Measurements from ENCODE around the gene COG7. TPM values are rescaled to one million over a fixed set of nuclear protein-coding genes. Genes with fewer than 3 reads are reported as not detected.
"Not testable (repeated sequence)": the region's sequence is repeated elsewhere in the genome, so short reads cannot be mapped to it uniquely, and the experiment has no call there.

COG7 gene
- total RNA-seq, 1 experiment from 2014 or later = 16.1 TPM

DNA sequence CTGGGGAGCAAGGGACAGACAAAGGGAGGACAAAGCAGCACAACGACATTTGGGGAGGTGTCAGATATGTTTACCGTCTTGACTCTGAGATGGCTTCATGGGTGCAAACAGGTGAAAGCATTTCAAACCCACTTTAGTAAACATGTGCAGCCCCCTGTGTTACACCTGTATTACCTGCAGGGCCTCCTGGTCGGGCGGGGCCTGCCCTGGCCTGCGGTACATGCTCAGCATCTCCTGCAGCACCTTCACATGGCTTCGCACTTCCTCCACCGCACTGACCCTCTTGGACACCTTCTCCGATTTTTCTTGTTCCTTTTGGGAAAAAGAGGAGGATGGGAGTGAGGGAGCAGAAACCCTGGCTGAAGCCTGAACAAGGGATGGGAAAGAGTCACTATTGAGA is 32.9 kb upstream of the COG7 start:
- Histone ChIP-seq H3K4me3 (no peak overlapping the region), H3K27ac (no peak overlapping the region), H3K4me1 (replicated peaks) (no peaks in the 10 kb centered on the region), H3K9me3 (replicated peaks) (no peaks in the 10 kb centered on the region), H3K27me3 (replicated peaks) (no peaks in the 10 kb centered on the region), H3K36me3 (peaks cover 91% of the 10 kb centered on the region)
- DNase-seq (ENCODE audit: low read depth in 1 of 2, low spot score in 2 of 2) = no peak

DNA sequence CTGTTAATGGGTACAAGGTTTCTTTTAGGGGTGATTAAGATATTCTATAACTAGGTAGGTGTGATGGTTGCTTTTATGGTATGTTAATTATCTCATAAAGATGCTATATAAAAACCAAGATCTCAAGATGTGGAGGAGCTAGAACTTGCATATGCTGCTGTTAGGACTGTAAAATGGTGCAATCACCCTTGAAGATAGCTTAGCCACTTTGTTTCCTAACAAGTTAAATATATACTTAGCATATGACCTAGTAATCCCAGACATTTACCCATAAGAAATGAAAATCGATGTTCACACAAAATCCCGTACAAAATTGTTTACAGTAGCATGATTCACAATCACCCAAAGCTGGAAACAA is 32.2 kb upstream of the COG7 start:
- no peak overlapping the region for H3K27ac ChIP-seq
- H3K4me3 ChIP-seq = no peak overlapping the region
- H3K4me1 ChIP-seq (replicated peaks) = no peaks in the 10 kb centered on the region
- no peak for DNase-seq (ENCODE audit: low read depth in 1 of 2, low spot score in 2 of 2)
- H3K9me3 ChIP-seq (replicated peaks) = no peaks in the 10 kb centered on the region
- H3K36me3 ChIP-seq = peaks cover 91% of the 10 kb centered on the region
- H3K27me3 ChIP-seq (replicated peaks) = no peaks in the 10 kb centered on the region

DNA sequence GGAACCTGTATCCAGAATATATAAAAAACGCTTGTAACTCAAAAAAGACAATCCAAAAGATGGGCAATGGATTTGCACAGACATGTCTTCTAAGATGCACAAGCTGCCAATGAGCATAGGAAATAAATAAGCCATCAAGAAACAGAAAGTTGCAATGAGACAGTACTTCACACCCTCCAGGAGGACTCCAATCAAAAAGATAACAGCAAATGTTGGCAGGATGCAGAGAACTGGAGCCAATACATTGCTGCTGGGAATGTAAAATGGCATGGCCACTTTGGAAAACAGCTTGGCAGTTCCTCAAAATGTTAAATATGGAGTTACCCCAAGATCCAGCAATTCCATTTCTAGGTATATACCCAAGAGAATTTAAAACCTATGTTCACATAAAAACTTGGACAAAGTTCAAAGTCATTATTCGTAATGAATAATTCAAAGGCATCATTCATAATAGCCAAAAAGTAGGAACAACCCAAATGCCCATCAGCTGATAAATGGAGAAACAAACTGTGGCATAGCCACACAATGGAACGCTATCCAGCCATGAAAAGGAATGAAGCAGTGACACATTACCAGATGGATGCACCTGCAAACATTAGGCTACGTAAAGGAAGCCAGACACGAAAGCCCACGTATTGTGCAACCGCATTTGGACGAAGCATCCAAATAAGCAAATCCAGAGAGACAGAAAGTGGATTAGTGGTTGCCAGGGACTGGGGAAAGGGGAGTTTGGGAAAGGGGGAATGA is 31.7 kb upstream of the COG7 start:
- Histone ChIP-seq H3K9me3 (replicated peaks) (no peaks in the 10 kb centered on the region), H3K4me3 (no peak overlapping the region), H3K4me1 (replicated peaks) (no peaks in the 10 kb centered on the region), H3K27me3 (replicated peaks) (no peaks in the 10 kb centered on the region), H3K36me3 (peaks cover 91% of the 10 kb centered on the region), H3K27ac (no peak overlapping the region)
- no peak for DNase-seq (ENCODE audit: low read depth in 1 of 2, low spot score in 2 of 2)

DNA sequence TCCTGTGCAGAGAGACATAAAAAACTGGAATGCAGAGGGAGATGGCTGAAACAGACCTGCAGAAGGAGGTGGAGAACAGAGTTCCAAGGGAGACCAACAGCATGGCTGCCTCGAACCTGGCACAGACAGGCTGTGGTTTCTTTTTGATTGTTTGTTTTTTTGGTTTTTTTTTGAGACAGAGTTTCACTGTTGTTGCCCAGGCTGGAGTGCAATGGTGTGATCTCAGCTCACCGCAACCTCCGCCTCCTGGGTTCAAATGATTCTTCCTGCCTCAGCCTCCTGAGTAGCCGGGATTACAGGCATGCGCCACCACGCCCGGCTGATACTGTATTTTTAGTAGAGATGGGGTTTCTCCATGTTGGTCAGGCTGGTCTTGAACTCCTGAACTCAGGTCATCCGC is 30.5 kb upstream of the COG7 start:
- not testable (repeated sequence) for H3K4me1 ChIP-seq (replicated peaks); DNase-seq (ENCODE audit: low read depth in 1 of 2, low spot score in 2 of 2); H3K27me3 ChIP-seq (replicated peaks); H3K4me3 ChIP-seq; H3K27ac ChIP-seq; H3K9me3 ChIP-seq (replicated peaks)
- H3K36me3 ChIP-seq = peaks cover 93% of the 10 kb centered on the region

DNA sequence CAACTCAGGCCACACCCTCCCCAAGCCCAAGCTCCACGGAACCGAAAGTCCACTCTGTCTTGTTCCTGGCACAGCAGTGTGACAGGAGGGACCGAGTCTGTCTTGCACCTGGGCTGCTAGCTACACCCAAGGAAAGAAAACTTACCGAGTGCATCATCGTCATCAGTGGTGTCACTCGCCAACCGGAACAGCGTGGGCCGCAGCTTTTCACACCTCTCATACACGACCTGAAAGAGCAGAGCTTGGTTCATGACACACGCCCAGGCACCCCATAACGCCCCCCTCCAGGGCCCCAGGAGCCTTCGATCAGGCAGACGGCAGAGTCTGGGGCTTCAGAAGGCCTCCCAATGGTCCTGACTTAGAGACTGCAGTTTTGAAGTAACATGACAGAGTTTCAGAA is 29.8 kb upstream of the COG7 start:
- Histone ChIP-seq H3K9me3 (replicated peaks) (no peaks in the 10 kb centered on the region), H3K4me3 (no peak overlapping the region), H3K27me3 (replicated peaks) (no peaks in the 10 kb centered on the region), H3K27ac (no peak overlapping the region), H3K4me1 (replicated peaks) (no peaks in the 10 kb centered on the region), H3K36me3 (peaks cover 89% of the 10 kb centered on the region)
- DNase-seq (ENCODE audit: low read depth in 1 of 2, low spot score in 2 of 2) = no peak

DNA sequence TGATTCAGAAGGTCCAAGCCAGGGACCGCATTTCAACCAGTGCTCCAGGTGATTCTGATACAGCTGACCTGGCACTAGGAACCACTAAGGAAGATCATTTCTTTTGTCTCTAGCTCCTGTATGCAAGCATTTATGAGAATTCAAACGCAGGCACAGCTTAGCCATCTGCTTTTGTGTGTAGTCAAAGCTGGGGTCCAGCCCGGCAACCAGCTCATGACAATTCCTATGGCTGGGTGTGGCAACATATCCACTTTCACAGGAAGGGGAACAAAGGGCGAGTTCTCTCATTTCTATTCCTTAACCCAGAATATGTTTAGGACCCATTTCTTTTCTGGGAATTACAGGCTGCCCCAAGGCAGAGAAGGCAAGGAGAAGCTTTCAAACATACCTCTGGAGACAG is 27.3 kb upstream of the COG7 start:
- no peaks in the 10 kb centered on the region for H3K9me3 ChIP-seq (replicated peaks)
- no peaks in the 10 kb centered on the region for H3K27me3 ChIP-seq (replicated peaks)
- H3K27ac ChIP-seq = no peak overlapping the region
- no peaks in the 10 kb centered on the region for H3K4me1 ChIP-seq (replicated peaks)
- no peak overlapping the region for H3K4me3 ChIP-seq
- no peak for DNase-seq (ENCODE audit: low read depth in 1 of 2, low spot score in 2 of 2)
- peaks cover 85% of the 10 kb centered on the region for H3K36me3 ChIP-seq

DNA sequence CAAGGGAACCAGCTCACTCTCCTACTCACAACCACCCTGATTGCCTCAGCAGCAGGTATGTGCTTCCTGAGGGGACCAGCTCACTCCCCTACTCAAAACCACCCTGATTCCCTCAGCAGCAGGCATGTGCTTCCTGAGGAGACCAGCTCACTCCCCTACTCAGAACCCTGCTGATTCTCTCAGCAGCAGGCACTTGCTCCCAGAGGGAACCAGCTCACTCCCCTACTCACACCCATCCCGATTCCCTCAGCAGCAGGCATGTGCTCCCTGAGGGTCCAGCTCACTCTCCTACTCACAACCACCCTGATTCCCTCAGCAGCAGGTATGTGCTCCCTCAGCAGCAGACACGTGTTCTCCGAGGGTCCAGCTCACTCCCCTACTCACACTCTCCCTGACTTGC is 26.1 kb upstream of the COG7 start:
- Histone ChIP-seq H3K36me3 (peaks cover 84% of the 10 kb centered on the region), H3K27me3 (replicated peaks) (no peaks in the 10 kb centered on the region), H3K9me3 (replicated peaks) (no peaks in the 10 kb centered on the region)

DNA sequence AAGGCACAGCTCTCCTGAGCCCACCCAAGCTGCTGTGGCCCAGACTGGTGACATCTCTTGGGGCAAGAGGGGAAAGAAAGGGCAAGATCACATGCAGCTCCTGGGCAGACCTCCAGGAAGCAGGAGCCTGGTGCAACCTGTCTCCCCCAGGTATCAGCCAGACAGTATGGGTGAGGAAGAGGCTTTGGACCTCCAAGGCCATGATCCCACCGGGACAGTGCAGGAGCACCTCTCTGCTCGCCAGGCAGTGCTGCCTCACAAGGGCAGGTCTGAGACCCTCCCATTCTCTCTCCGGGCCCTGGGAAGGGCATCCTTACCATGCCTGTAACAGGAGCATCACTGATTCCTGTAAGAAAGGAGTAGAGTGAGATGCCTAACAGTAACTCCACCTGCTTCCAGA is 25.6 kb upstream of the COG7 start:
- Histone ChIP-seq H3K27me3 (replicated peaks) (no peaks in the 10 kb centered on the region), H3K4me3 (no peak overlapping the region), H3K4me1 (replicated peaks) (no peaks in the 10 kb centered on the region), H3K27ac (no peak overlapping the region), H3K9me3 (replicated peaks) (no peaks in the 10 kb centered on the region), H3K36me3 (peaks cover 87% of the 10 kb centered on the region)
- no peak for DNase-seq (ENCODE audit: low read depth in 1 of 2, low spot score in 2 of 2)

More for the DNA sequence above, 26.1 kb upstream of the COG7 start:
- no peak for DNase-seq (ENCODE audit: low read depth in 1 of 2, low spot score in 2 of 2)
- no peaks in the 10 kb centered on the region for H3K4me1 ChIP-seq (replicated peaks)
- no peak overlapping the region for H3K27ac ChIP-seq
- H3K4me3 ChIP-seq = no peak overlapping the region

DNA sequence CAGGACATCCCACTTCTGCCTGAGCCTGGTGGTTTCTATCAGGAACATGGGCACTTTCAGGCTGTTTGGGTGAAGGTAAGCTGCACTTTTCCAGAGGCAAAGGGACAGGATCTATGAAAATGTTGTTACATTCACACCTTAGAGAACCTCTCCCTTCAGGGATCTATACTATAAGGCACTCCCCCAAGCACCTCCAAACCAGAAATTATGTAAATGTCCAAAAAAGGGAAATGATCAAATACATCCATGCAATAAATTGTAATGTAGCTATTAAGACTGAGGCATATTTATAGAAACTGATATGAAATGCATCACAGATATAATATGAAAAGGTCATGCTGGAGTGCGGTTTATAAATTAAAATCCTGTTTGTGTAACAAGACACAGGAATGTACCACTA is 23.3 kb upstream of the COG7 start:
- H3K4me3 ChIP-seq = no peak overlapping the region
- DNase-seq (ENCODE audit: low read depth in 1 of 2, low spot score in 2 of 2) = no peak
- no peaks in the 10 kb centered on the region for H3K4me1 ChIP-seq (replicated peaks)
- H3K9me3 ChIP-seq (replicated peaks) = no peaks in the 10 kb centered on the region
- peaks cover 71% of the 10 kb centered on the region for H3K36me3 ChIP-seq
- no peaks in the 10 kb centered on the region for H3K27me3 ChIP-seq (replicated peaks)
- no peak overlapping the region for H3K27ac ChIP-seq

DNA sequence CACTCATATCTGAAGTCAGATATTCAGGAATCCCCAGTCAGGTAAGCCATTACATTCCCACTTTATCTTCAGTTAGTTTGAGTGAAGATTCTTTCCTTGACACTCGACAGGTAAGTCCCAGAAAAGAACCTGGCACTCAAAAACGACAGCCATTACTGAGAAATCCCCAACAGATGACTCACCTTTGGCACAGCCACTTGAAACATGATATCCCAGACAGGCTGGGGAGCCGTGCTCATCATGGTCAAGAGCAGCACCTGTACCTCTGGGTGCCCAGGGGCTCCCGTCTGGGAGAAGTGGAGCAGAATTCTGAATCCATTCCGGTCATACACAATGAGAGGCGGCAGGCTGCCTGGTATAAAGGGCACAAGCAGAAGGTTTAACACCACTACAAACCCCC is 16.8 kb upstream of the COG7 start:
- no peak for DNase-seq (ENCODE audit: low read depth in 1 of 2, low spot score in 2 of 2)
- H3K27me3 ChIP-seq (replicated peaks) = no peaks in the 10 kb centered on the region
- H3K4me3 ChIP-seq = no peak overlapping the region
- no peaks in the 10 kb centered on the region for H3K9me3 ChIP-seq (replicated peaks)
- H3K36me3 ChIP-seq = peaks cover 77% of the 10 kb centered on the region
- peaks cover 4% of the 10 kb centered on the region; the same call in 1 of the 2 replicates for H3K4me1 ChIP-seq (replicated peaks)
- no peak overlapping the region for H3K27ac ChIP-seq

DNA sequence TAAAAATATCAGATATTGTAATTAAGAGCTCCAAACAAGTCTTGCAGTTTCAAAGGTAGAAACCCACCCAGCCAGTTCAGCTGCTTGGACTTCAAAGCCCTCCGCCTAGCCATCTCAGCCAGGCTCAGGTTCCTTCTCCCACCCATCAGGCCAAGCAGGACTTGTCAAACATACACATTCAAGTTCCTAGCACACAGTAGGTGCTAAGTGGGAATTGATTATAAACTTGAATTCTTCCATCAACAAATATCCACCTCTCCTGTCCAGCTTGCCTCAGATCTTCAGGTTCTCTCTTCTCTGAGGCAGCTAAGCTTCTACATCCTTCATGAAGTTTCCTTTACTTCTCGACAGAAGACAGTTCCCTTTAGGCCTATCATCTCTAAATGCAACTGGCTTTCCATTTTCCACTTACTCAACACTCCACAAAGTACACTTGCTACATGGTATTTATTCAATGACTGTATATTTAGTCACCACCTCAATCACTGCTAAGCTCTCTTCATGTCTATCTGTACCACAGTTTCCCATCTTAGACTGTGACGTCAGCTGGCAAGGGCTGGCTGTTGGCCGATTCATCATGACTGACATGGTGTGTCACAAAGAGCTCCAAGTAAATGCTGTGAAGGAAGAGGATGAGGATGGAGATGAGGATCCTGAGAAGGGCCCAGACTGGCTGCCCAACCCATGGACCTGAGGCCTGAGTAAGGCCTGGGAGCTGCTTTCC is 13.3 kb upstream of the COG7 start:
- Histone ChIP-seq H3K27me3 (replicated peaks) (no peaks in the 10 kb centered on the region), H3K4me3 (no peak overlapping the region), H3K4me1 (replicated peaks) (peaks cover 14% of the 10 kb centered on the region), H3K9me3 (replicated peaks) (no peaks in the 10 kb centered on the region), H3K27ac (no peak overlapping the region), H3K36me3 (peaks cover 60% of the 10 kb centered on the region)
- DNase-seq (ENCODE audit: low read depth in 1 of 2, low spot score in 2 of 2) = peak; percentile 44 to 65

DNA sequence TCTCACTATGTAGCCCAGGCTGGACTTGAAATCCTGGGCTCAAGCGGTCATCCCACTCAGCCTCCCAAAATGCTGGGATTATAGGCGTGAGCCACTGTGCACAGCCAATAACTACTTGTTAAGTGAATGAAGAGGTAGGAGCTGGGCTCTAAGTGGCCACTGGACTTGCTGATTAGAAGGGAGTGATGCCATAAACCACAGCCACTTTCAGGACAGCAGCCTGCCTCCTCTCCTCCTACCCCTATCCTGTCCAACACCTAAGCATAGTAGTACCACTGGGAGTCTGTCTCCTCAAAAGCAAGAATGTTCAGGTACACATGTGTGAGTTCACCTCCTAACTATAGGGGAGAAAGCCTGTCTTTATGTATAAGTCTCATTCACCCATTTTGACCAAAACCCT is 12.2 kb upstream of the COG7 start:
- DNase-seq (ENCODE audit: low read depth in 1 of 2, low spot score in 2 of 2) = no peak
- Histone ChIP-seq H3K4me3 (no peak overlapping the region), H3K27ac (no peak overlapping the region), H3K9me3 (replicated peaks) (no peaks in the 10 kb centered on the region), H3K4me1 (replicated peaks) (peaks cover 17% of the 10 kb centered on the region), H3K36me3 (peaks cover 51% of the 10 kb centered on the region), H3K27me3 (replicated peaks) (no peaks in the 10 kb centered on the region)

DNA sequence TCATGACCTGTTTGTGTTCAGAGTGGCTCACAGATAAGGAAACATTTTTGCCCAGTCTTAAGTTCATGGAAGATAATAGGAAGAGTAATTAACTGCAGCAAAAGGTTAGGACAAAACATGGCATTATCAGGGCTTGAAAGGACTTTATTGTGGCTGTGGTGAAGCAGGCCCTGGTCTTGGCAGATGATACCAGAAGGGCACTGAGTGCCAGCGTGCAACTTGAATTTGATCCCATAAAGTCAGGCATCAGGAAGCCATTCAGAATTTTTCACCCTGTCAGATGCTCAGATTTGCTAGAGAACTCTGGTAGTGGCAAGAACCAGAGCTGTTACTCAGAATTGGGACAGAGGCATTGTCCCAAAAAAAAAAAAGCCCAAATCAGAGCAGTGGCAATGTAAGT is 11.2 kb upstream of the COG7 start:
- Histone ChIP-seq H3K9me3 (replicated peaks) (no peaks in the 10 kb centered on the region), H3K36me3 (peaks cover 41% of the 10 kb centered on the region), H3K4me1 (replicated peaks) (peaks cover 17% of the 10 kb centered on the region), H3K27ac (no peak overlapping the region), H3K4me3 (no peak overlapping the region), H3K27me3 (replicated peaks) (no peaks in the 10 kb centered on the region)
- DNase-seq (ENCODE audit: low read depth in 1 of 2, low spot score in 2 of 2) = no peak

DNA sequence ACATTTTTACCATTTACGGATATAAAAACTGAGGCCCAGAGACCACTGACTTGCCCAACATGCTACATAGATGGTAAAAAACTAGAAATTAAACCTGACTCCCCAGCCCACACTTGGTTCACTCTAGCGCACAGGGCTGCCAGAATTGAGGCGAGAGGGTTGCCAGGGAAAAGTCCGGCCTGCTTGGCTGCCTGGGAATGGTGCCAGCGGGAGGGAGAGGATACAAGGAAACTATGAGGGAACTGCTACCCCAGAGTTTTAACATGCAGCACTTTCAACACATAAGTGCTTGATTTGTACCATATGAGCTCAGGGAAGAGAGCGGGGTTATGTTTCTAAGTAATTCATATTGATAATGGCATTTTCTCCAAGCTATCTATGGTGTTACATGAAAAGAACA is 10.0 kb upstream of the COG7 start:
- Histone ChIP-seq H3K4me1 (replicated peaks) (peaks cover 17% of the 10 kb centered on the region), H3K36me3 (peaks cover 31% of the 10 kb centered on the region)
- DNase-seq (ENCODE audit: low read depth in 1 of 2, low spot score in 2 of 2) = peak in 1 of 2 experiments; percentile 11
- not testable (repeated sequence) for H3K4me3 ChIP-seq; H3K27me3 ChIP-seq (replicated peaks); H3K27ac ChIP-seq; H3K9me3 ChIP-seq (replicated peaks)
